Endothelial cell of umbilical vein (primary cell): Measurements from ENCODE around the gene WWC1. TPM values are rescaled to one million over a fixed set of nuclear protein-coding genes. Genes with fewer than 3 reads are reported as not detected.

Source experiments
- BruUV-seq: library from RNA; stranded (reverse); fragments of 400-500 nt; replicated peaks from 2 replicates; lab custom pipeline; 2021; lab: Mats Ljungman, UMichigan
- CTCF ChIA-PET: fragments of 300-600, 350-600 bp; sonication (Branson Sonifier 250); formaldehyde crosslinking; loops from one replicate; lab custom pipeline; 2021; ENCODE audit warnings: antibody characterized with exemption, inconsistent platforms; lab: Charles Lee
- POLR2A ChIA-PET: fragments of 300-600, 350-600 bp; sonication (Branson Sonifier 250); formaldehyde crosslinking; loops from one replicate; lab custom pipeline; 2021; ENCODE audit warnings: antibody characterized with exemption, inconsistent platforms; lab: Charles Lee
- DNase-seq: peaks from one replicate; pipeline ENCODE4 v3.0.0-alpha.2; 2011; ENCODE audit warnings: low read depth, low spot score
- FAIRE-seq: peaks from 2 replicates; lab custom pipeline; 2011; peaks lifted over from hg19 to GRCh38; lab: Jason Lieb, UNC
- H2AFZ ChIP-seq: 2 replicates; pipeline ENCODE4 v1.6.0; 2012; ENCODE audit warnings: low read depth, low read length, control low read depth, inconsistent platforms
- H3K27ac ChIP-seq: 2 replicates; pipeline ENCODE4 v1.5.1; 2011; ENCODE audit warnings: low read depth, mild to moderate bottlenecking, control low read depth, low read length, moderate library complexity; ENCODE audit not compliant: insufficient read depth
- H3K27me3 ChIP-seq, 2 experiments: 2 replicates each; pipeline versions ENCODE4 v1.6.0 to v1.6.1; 2011; ENCODE audit warnings: low read length in 2 of 2, mixed read lengths in 1 of 2; ENCODE audit not compliant: control insufficient read depth in 2 of 2, insufficient read depth in 2 of 2
- H3K36me3 ChIP-seq, 2 experiments: 2 replicates in 1 of 2; 3 replicates in 1 of 2; pipeline ENCODE4 v1.5.1; 2011; ENCODE audit warnings: low read length in 2 of 2, mild to moderate bottlenecking in 1 of 2, moderate library complexity in 1 of 2; ENCODE audit not compliant: control insufficient read depth in 2 of 2, insufficient read depth in 2 of 2; ENCODE audit errors: extremely low read depth in 1 of 2
- H3K4me1 ChIP-seq: 3 replicates; pipeline ENCODE4 v1.5.1; 2011; ENCODE audit warnings: mild to moderate bottlenecking, low read length; ENCODE audit not compliant: control insufficient read depth, insufficient read depth; ENCODE audit errors: extremely low read depth
- H3K4me2 ChIP-seq: 2 replicates; pipeline ENCODE4 v1.6.1; 2011; ENCODE audit warnings: low read length, control low read depth, mixed read lengths; ENCODE audit not compliant: insufficient read depth
- H3K4me3 ChIP-seq, 3 experiments: fragments of 200-600 bp in 1 of 3; sonication (generic), shearing (Covaris generic) in 1 of 3; replicated peaks in 1 of 3; 2 replicates each; pipeline ENCODE4 v1.5.1; 2011 to 2016; ENCODE audit warnings: control low read depth in 3 of 3, low read length in 3 of 3, mild to moderate bottlenecking in 2 of 3, inconsistent platforms in 1 of 3, low read depth in 1 of 3, moderate library complexity in 1 of 3; ENCODE audit not compliant: insufficient read depth in 1 of 3
- H3K79me2 ChIP-seq: 2 replicates; pipeline ENCODE4 v1.6.0; 2012; ENCODE audit warnings: low read length, inconsistent platforms; ENCODE audit not compliant: control insufficient read depth, insufficient read depth
- H3K9ac ChIP-seq: replicated peaks from 2 replicates; pipeline ENCODE3; 2011; ENCODE audit warnings: low read length, control low read depth; ENCODE audit not compliant: insufficient read depth; ENCODE audit errors: extremely low read depth
- H3K9me1 ChIP-seq: replicated peaks from 3 replicates; pipeline ENCODE4 v1.6.0; 2011; ENCODE audit warnings: mild to moderate bottlenecking, low read length; ENCODE audit not compliant: control insufficient read depth, insufficient read depth; ENCODE audit errors: extremely low read depth
- H3K9me3 ChIP-seq: replicated peaks from 2 replicates; pipeline ENCODE4 v1.5.1; 2012; ENCODE audit warnings: low read length, inconsistent platforms; ENCODE audit not compliant: control insufficient read depth, insufficient read depth
- H4K20me1 ChIP-seq: replicated peaks from 2 replicates; pipeline ENCODE3; 2011; ENCODE audit warnings: mild to moderate bottlenecking, low read length; ENCODE audit not compliant: control insufficient read depth, insufficient read depth; ENCODE audit errors: extremely low read depth
- EZH2 ChIP-seq: IDR thresholded peaks from 2 replicates; pipeline ENCODE4 v1.6.1; 2012; ENCODE audit warnings: borderline replicate concordance, low read depth, mild to moderate bottlenecking, moderate library complexity, low read length, inconsistent platforms; ENCODE audit not compliant: severe bottlenecking
- FOS ChIP-seq: IDR thresholded peaks from 2 replicates; pipeline ENCODE4 v1.6.1; 2011; ENCODE audit warnings: mild to moderate bottlenecking, low read length, moderate library complexity, borderline replicate concordance; ENCODE audit not compliant: insufficient read depth
- GATA2 ChIP-seq: IDR thresholded peaks from 2 replicates; pipeline ENCODE4 v1.7.0; 2011; ENCODE audit warnings: low read depth, mild to moderate bottlenecking, moderate library complexity, mixed read lengths, low read length; ENCODE audit not compliant: insufficient read length, insufficient read depth
- JUN ChIP-seq: IDR thresholded peaks from 2 replicates; pipeline ENCODE4 v1.6.1; 2011; ENCODE audit warnings: borderline replicate concordance, low read depth; ENCODE audit not compliant: insufficient read length, insufficient read depth
- MAX ChIP-seq: IDR thresholded peaks from 2 replicates; pipeline ENCODE4 v1.6.1; 2011; ENCODE audit not compliant: insufficient read depth, insufficient read length
- MYC ChIP-seq: IDR thresholded peaks from one replicate; pipeline ENCODE4 v1.6.1; 2011; ENCODE audit warnings: mild to moderate bottlenecking, low read depth, low read length
- POLR2A ChIP-seq: IDR thresholded peaks from 2 replicates; pipeline ENCODE4 v1.6.1; 2012; ENCODE audit warnings: low read depth, mild to moderate bottlenecking, control low read depth, low read length
- POLR2AphosphoS5 ChIP-seq: IDR thresholded peaks from 2 replicates; pipeline ENCODE4 v1.6.1; 2012; ENCODE audit warnings: low read depth, mild to moderate bottlenecking, control low read depth, low read length, moderate library complexity; ENCODE audit not compliant: insufficient read depth
- dilution Hi-C: fragments of 300-500 bp; cut with MboI; formaldehyde crosslinking; loops from one replicate; pipeline ENCODE4 v1.15.0; 2019; ENCODE audit warnings: low sequenced_read_pairs; ENCODE audit not compliant: extremely low pct_ligation_motif_present
- intact Hi-C: fragments of 100-400 bp; cut with micrococcal nuclease; formaldehyde crosslinking; loops from one replicate; pipeline ENCODE4 v1.10.0; 2022
- polyA plus RNA-seq, 4 experiments: library from polyadenylated mRNA; depleted of rRNA in 3 of 4; stranded (reverse) in 3 of 4; unstranded in 1 of 4; fragments of >200 nt; gene quantifications; 2 replicates each; pipeline versions ENCODE4 v1.2.1 to v1.2.3, GENCODE V29; 2011 to 2012; ENCODE audit warnings: missing spikeins in 1 of 4
- total RNA-seq: library from RNA; stranded (reverse); gene quantifications from 2 replicates; pipeline ENCODE4 v1.2.3, GENCODE V29; 2021
- TF ChIP-seq, protein P1 (sequence below), 2 donors: IDR thresholded peaks; 1 replicate in 1 of 2; 2 replicates in 1 of 2; pipeline ENCODE4 v1.5.1; 2011; ENCODE audit warnings: low read length in 2 of 2, mild to moderate bottlenecking in 2 of 2, moderate library complexity in 2 of 2, control low read depth in 1 of 2, inconsistent platforms in 1 of 2, low read depth in 1 of 2; ENCODE audit not compliant: insufficient read depth in 1 of 2; ENCODE audit errors: extremely low read depth in 1 of 2

Gene WWC1
- total and polyA plus RNA-seq, 2 donors (not counting 3 experiments of a cell fraction or from before 2014, with no cell fraction given): 0.03 to 0.91 TPM

DNA sequence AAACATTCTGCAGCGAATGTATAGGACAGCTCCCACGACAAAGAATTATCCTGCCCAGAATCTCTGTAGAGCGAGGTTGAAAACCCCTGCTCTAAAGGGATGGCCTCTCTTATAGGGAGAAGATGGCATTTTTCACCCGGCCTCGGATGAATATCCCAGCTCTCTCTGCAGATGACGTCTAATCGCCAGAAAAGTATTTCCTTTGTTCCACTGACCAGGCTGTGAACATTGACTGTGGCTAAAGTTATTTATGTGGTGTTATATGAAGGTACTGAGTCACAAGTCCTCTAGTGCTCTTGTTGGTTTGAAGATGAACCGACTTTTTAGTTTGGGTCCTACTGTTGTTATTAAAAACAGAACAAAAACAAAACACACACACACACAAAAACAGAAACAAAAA lies 177.4 kb downstream of the WWC1 start:
- no peak for DNase-seq
- POLR2A ChIA-PET: no interaction called here
- no peaks in the 10 kb centered on the region for H3K36me3 ChIP-seq
- no peaks in the 10 kb centered on the region for H3K9me3 ChIP-seq
- no peak for FAIRE-seq
- no peaks in the 10 kb centered on the region for H4K20me1 ChIP-seq
- no peak overlapping the region for H3K27ac ChIP-seq
- no TSS peak for BruUV-seq
- H3K4me3 ChIP-seq: no peak overlapping the region
- peaks cover 0 to 2% of the 10 kb centered on the region in 2 experiments for H3K27me3 ChIP-seq
- dilution Hi-C loops (no loop called here), intact Hi-C loops (no loop called here)
- H3K9me1 ChIP-seq: no peaks in the 10 kb centered on the region
- no peak overlapping the region for H3K4me2 ChIP-seq
- CTCF ChIA-PET: no interaction called here
- H3K4me1 ChIP-seq: no peaks in the 10 kb centered on the region
- no peaks in the 10 kb centered on the region for H3K79me2 ChIP-seq
- no peak overlapping the region for H2AFZ ChIP-seq
- no peak for TF ChIP-seq POLR2A
- TF ChIP-seq JUN: no peak
- no peak for TF ChIP-seq FOS
- TF ChIP-seq, protein P1, sequence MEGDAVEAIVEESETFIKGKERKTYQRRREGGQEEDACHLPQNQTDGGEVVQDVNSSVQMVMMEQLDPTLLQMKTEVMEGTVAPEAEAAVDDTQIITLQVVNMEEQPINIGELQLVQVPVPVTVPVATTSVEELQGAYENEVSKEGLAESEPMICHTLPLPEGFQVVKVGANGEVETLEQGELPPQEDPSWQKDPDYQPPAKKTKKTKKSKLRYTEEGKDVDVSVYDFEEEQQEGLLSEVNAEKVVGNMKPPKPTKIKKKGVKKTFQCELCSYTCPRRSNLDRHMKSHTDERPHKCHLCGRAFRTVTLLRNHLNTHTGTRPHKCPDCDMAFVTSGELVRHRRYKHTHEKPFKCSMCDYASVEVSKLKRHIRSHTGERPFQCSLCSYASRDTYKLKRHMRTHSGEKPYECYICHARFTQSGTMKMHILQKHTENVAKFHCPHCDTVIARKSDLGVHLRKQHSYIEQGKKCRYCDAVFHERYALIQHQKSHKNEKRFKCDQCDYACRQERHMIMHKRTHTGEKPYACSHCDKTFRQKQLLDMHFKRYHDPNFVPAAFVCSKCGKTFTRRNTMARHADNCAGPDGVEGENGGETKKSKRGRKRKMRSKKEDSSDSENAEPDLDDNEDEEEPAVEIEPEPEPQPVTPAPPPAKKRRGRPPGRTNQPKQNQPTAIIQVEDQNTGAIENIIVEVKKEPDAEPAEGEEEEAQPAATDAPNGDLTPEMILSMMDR (IDR thresholded peaks at IDR 0.05; ENCODE audit: extremely low read depth in 1 of 2, insufficient read depth in 1 of 2, low read depth in 1 of 2, low read length in 2 of 2): no peak
- TF ChIP-seq EZH2: no peak
- TF ChIP-seq MAX: no peak
- TF ChIP-seq GATA2: no peak
- no peak for TF ChIP-seq MYC
- TF ChIP-seq POLR2AphosphoS5: no peak
- no peak overlapping the region for H3K9ac ChIP-seq
